GM12873 (cell line): ENCODE data around the gene OSTF1.

Source experiments
- CTCF ChIP-seq: IDR thresholded peaks from 2 replicates; pipeline ENCODE4 v1.5.1; 2012; ENCODE audit warnings: low read depth, mild to moderate bottlenecking, moderate library complexity, low read length, control low read depth; ENCODE audit not compliant: insufficient read depth; ENCODE audit errors: missing control alignments

The OSTF1 gene

GRCh38 chr9:75164573-75164972, 76.3 kb downstream of the OSTF1 start:
- TF ChIP-seq CTCF: no peak

DNA sequence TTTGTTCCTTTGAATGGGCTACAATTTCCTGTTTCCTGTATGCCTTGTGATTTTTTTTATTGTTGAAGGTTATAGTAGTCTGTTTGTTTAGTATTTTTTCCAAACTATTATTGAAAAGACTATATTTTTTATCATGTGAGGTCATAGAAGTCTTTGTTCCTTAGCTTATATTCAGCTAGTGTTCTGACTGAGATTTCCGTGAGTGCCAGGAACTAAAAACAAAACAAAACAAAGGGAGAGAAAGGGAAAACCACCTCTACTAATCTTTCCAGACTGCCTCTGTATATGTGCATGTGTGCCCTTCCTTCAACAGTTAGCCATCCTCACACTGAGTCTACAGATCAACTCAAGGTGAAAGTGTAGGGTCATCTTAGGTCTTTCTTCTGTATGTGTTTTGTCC, 79.0 kb downstream of the OSTF1 start:
- no peak for TF ChIP-seq CTCF

DNA sequence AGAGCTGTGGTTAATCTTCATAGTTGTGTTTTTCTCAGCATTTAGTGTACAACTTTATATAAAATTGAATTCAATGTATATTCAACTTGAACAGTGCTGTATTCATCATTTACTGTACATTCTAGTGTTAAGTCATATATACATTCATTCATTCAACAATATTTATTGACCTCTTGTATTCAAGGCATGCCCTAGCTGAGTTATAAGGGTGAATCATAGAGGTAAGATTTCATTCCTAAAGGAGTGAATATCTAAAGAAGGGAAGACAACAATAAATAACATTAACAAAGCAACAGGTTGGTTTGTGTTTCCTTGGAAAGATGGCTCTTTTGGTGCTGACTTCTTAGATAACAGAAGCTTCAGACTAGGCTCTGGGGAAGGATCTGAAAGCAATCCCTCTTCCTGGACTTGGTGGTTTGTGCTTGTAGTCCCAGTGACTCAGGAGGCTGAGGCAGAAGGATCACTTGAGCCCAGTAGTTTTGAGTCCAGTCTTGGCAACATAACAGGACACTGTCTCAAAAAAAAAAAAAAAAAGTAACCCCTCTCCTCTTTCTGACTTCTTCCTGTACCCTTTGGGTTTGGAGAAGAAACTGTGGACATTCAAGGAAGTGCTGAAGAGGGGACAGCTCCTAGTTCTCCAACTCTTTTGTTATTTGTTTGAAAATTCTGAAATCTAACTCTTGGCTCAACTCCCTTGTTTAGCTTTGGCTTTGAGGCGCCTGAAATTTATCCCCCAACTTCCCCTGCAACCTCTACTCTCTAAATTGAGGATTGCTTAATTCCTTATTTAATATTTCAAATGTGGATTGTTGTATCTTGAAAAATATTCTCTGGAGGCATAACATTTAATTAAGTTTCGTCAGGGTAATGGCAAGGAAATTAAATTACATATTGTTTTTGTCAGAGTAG, 80.2 kb downstream of the OSTF1 start:
- no peak for TF ChIP-seq CTCF

DNA sequence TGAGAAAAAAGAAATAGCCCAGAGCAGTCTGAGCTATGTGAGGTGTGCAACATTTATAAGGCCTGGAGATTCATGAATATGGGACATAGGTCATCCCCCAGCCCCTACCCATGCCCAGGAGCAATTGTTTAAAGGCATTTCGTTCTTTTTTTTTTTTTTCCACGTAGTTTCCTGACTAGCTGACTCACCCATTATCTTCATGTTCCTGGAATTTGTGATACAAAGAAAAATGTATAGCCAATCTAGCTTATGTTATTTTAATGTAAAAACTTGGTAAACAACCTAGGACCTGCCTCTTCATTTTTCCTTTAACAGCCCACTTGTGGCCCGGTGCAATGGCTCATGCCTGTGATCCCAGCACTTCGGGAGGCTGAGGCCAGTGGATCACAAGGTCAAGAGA, 81.3 kb downstream of the OSTF1 start:
- TF ChIP-seq CTCF: no peak

- no peak for TF ChIP-seq CTCF
These were observed 82.6 kb downstream of the OSTF1 start for GRCh38 chr9:75170898-75171360.

DNA sequence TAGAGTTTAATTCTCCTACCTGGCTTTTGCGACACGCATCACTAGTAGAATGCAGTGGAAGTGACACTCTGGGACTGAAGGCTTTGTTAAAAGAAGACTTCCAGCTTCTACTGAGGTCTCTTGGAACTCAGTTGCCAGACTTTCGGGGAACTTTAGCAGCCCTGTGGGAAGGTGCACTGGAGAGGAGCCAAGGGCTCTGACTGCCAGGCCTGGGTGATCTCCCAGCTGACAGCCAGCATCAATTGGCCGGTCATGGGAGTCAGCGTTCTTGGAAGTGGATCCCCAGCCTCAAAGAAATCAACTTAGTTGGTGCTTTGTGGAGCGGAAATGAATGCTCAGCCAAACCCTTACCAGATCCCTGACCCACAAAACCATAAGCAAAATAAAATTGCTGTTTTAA, 87.1 kb downstream of the OSTF1 start:
- no peak for TF ChIP-seq CTCF

- no peak for TF ChIP-seq CTCF
These were observed 87.7 kb downstream of the OSTF1 start for GRCh38 chr9:75176037-75176436.
